ENCODE measurements around the gene LYPD6.

The LYPD6 gene

GRCh38 chr2:149329068-149329467, 1.3 kb upstream of the LYPD6 start:
- no peaks in the 10 kb centered on the region for H3K36me3 Mint-ChIP-seq (ENCODE audit: insufficient read depth)
- DNase-seq, result no peak
- no peaks in the 10 kb centered on the region for H3K9me3 Mint-ChIP-seq
- H3K27me3 Mint-ChIP-seq, result peaks cover 44 to 53% of the 10 kb centered on the region in 2 donors
- ATAC-seq (replicated peaks), result no peak
- peak overlapping the region in 1 of 2 donors; percentile 42 for H3K4me3 Mint-ChIP-seq
- H3K4me1 Mint-ChIP-seq (ENCODE audit: low read depth in 2 of 2), result peaks cover 0 to 5% of the 10 kb centered on the region in 2 donors
- H3K27ac Mint-ChIP-seq, result no peak overlapping the region

- no peaks in the 10 kb centered on the region for H3K36me3 Mint-ChIP-seq (ENCODE audit: insufficient read depth)
- H3K27ac Mint-ChIP-seq, result no peak overlapping the region
- no peaks in the 10 kb centered on the region for H3K9me3 Mint-ChIP-seq
- DNase-seq (no peak), ATAC-seq (replicated peaks) (no peak)
- no peak overlapping the region for H3K4me3 Mint-ChIP-seq
- peaks cover 44 to 58% of the 10 kb centered on the region in 2 donors for H3K27me3 Mint-ChIP-seq
- peaks cover 0 to 5% of the 10 kb centered on the region in 2 donors for H3K4me1 Mint-ChIP-seq (ENCODE audit: low read depth in 2 of 2)
These were observed 779 bp upstream of the LYPD6 start for GRCh38 chr2:149329489-149330126.

GRCh38 chr2:149331023-149331400, 625 bp downstream of the LYPD6 start:
- Mint-ChIP-seq H3K36me3 (ENCODE audit: insufficient read depth) (no peaks in the 10 kb centered on the region), H3K27ac (no peak overlapping the region), H3K9me3 (no peaks in the 10 kb centered on the region), H3K27me3 (peaks cover 44 to 58% of the 10 kb centered on the region in 2 donors), H3K4me3 (no peak overlapping the region), H3K4me1 (ENCODE audit: low read depth in 2 of 2) (peaks cover 0 to 5% of the 10 kb centered on the region in 2 donors)
- no peak for DNase-seq
- no peak for ATAC-seq (replicated peaks)

- H3K4me1 Mint-ChIP-seq (ENCODE audit: low read depth in 2 of 2), result peaks cover 0 to 5% of the 10 kb centered on the region in 2 donors
- H3K9me3 Mint-ChIP-seq, result peaks cover 0 to 7% of the 10 kb centered on the region in 2 donors
- no peak overlapping the region for H3K4me3 Mint-ChIP-seq
- H3K27me3 Mint-ChIP-seq, result peaks cover 44 to 56% of the 10 kb centered on the region in 2 donors
- no peak for DNase-seq
- ATAC-seq (replicated peaks), result no peak
- no peak overlapping the region for H3K27ac Mint-ChIP-seq
- no peaks in the 10 kb centered on the region for H3K36me3 Mint-ChIP-seq (ENCODE audit: insufficient read depth)
These were observed 2.0 kb downstream of the LYPD6 start for GRCh38 chr2:149332364-149332763.

- H3K4me3 Mint-ChIP-seq, result no peak overlapping the region
- no peaks in the 10 kb centered on the region for H3K36me3 Mint-ChIP-seq (ENCODE audit: insufficient read depth)
- H3K27ac Mint-ChIP-seq, result no peak overlapping the region
- H3K9me3 Mint-ChIP-seq, result peaks cover 0 to 14% of the 10 kb centered on the region in 2 donors
- H3K27me3 Mint-ChIP-seq, result peaks cover 34 to 43% of the 10 kb centered on the region in 2 donors
- ATAC-seq (replicated peaks) (no peak), DNase-seq (no peak)
- peaks cover 0 to 5% of the 10 kb centered on the region in 2 donors for H3K4me1 Mint-ChIP-seq (ENCODE audit: low read depth in 2 of 2)
These were observed 3.2 kb downstream of the LYPD6 start for GRCh38 chr2:149333636-149334035.

GRCh38 chr2:149334156-149334555, 3.8 kb downstream of the LYPD6 start:
- Mint-ChIP-seq H3K36me3 (ENCODE audit: insufficient read depth) (no peaks in the 10 kb centered on the region), H3K27ac (no peak overlapping the region), H3K4me1 (ENCODE audit: low read depth in 2 of 2) (peaks cover 0 to 3% of the 10 kb centered on the region in 2 donors), H3K27me3 (peaks cover 29 to 38% of the 10 kb centered on the region in 2 donors), H3K4me3 (no peak overlapping the region), H3K9me3 (peaks cover 0 to 14% of the 10 kb centered on the region in 2 donors)
- ATAC-seq (replicated peaks) (no peak), DNase-seq (no peak)

- no peak for DNase-seq
- peaks cover 0 to 2% of the 10 kb centered on the region in 2 donors for H3K27me3 Mint-ChIP-seq
These were observed 8.9 kb downstream of the LYPD6 start for GRCh38 chr2:149339324-149339723.

GRCh38 chr2:149342509-149342908, 12.1 kb downstream of the LYPD6 start:
- DNase-seq (no peak), ATAC-seq (replicated peaks) (no peak)
- Mint-ChIP-seq H3K36me3 (ENCODE audit: insufficient read depth) (no peaks in the 10 kb centered on the region), H3K9me3 (peaks cover 0 to 5% of the 10 kb centered on the region in 2 donors), H3K4me3 (no peak overlapping the region), H3K27ac (no peak overlapping the region), H3K27me3 (no peaks in the 10 kb centered on the region), H3K4me1 (ENCODE audit: low read depth in 2 of 2) (no peaks in the 10 kb centered on the region)

More at GRCh38 chr2:149339324-149339723, 8.9 kb downstream of the LYPD6 start:
- Mint-ChIP-seq H3K9me3 (peaks cover 0 to 14% of the 10 kb centered on the region in 2 donors), H3K4me3 (no peak overlapping the region), H3K36me3 (ENCODE audit: insufficient read depth) (no peaks in the 10 kb centered on the region), H3K27ac (no peak overlapping the region), H3K4me1 (ENCODE audit: low read depth in 2 of 2) (no peaks in the 10 kb centered on the region)
- ATAC-seq (replicated peaks), result no peak

- Mint-ChIP-seq H3K36me3 (ENCODE audit: insufficient read depth) (no peaks in the 10 kb centered on the region), H3K9me3 (peaks cover 0 to 3% of the 10 kb centered on the region in 2 donors), H3K4me1 (ENCODE audit: low read depth in 2 of 2) (no peaks in the 10 kb centered on the region), H3K27me3 (peaks cover 7 to 9% of the 10 kb centered on the region in 2 donors), H3K4me3 (no peak overlapping the region), H3K27ac (no peak overlapping the region)
- ATAC-seq (replicated peaks) (no peak), DNase-seq (no peak)
These were observed 13.7 kb downstream of the LYPD6 start for GRCh38 chr2:149344105-149344504.

GRCh38 chr2:149346272-149346671, 15.9 kb downstream of the LYPD6 start:
- H3K36me3 Mint-ChIP-seq (ENCODE audit: insufficient read depth), result no peaks in the 10 kb centered on the region
- H3K27ac Mint-ChIP-seq, result no peak overlapping the region
- H3K4me3 Mint-ChIP-seq, result no peak overlapping the region
- no peaks in the 10 kb centered on the region for H3K4me1 Mint-ChIP-seq (ENCODE audit: low read depth in 2 of 2)
- DNase-seq (no peak), ATAC-seq (replicated peaks) (no peak)
- H3K9me3 Mint-ChIP-seq, result peaks cover 0 to 3% of the 10 kb centered on the region in 2 donors
- peaks cover 9 to 10% of the 10 kb centered on the region in 2 donors for H3K27me3 Mint-ChIP-seq

GRCh38 chr2:149348291-149348690, 17.9 kb downstream of the LYPD6 start:
- no peak for DNase-seq
- H3K36me3 Mint-ChIP-seq (ENCODE audit: insufficient read depth), result no peaks in the 10 kb centered on the region
- no peaks in the 10 kb centered on the region for H3K4me1 Mint-ChIP-seq (ENCODE audit: low read depth in 2 of 2)
- H3K4me3 Mint-ChIP-seq, result no peak overlapping the region
- peaks cover 9 to 10% of the 10 kb centered on the region in 2 donors for H3K27me3 Mint-ChIP-seq
- no peak for ATAC-seq (replicated peaks)
- H3K27ac Mint-ChIP-seq, result no peak overlapping the region
- peaks cover 0 to 3% of the 10 kb centered on the region in 2 donors for H3K9me3 Mint-ChIP-seq

- H3K27me3 Mint-ChIP-seq, result peaks cover 7 to 9% of the 10 kb centered on the region in 2 donors
- no peak overlapping the region for H3K27ac Mint-ChIP-seq
- no peak for DNase-seq
- no peak for ATAC-seq (replicated peaks)
- H3K9me3 Mint-ChIP-seq, result peaks cover 0 to 3% of the 10 kb centered on the region in 2 donors
- no peak overlapping the region for H3K4me3 Mint-ChIP-seq
- no peaks in the 10 kb centered on the region for H3K4me1 Mint-ChIP-seq (ENCODE audit: low read depth in 2 of 2)
- no peaks in the 10 kb centered on the region for H3K36me3 Mint-ChIP-seq (ENCODE audit: insufficient read depth)
These were observed 23.0 kb downstream of the LYPD6 start for GRCh38 chr2:149353421-149353820.

- H3K4me1 Mint-ChIP-seq (ENCODE audit: low read depth in 2 of 2), result peaks cover 0 to 3% of the 10 kb centered on the region in 2 donors
- no peak overlapping the region for H3K4me3 Mint-ChIP-seq
- no peaks in the 10 kb centered on the region for H3K36me3 Mint-ChIP-seq (ENCODE audit: insufficient read depth)
- ATAC-seq (replicated peaks), result no peak
- DNase-seq, result no peak
- no peaks in the 10 kb centered on the region for H3K9me3 Mint-ChIP-seq
- peaks cover 0 to 5% of the 10 kb centered on the region in 2 donors for H3K27me3 Mint-ChIP-seq
- no peak overlapping the region for H3K27ac Mint-ChIP-seq
These were observed 25.5 kb downstream of the LYPD6 start for GRCh38 chr2:149355716-149356422.

GRCh38 chr2:149357058-149357457, 26.7 kb downstream of the LYPD6 start:
- Mint-ChIP-seq H3K36me3 (ENCODE audit: insufficient read depth) (no peaks in the 10 kb centered on the region), H3K4me3 (no peak overlapping the region), H3K27ac (no peak overlapping the region), H3K27me3 (peaks cover 6 to 8% of the 10 kb centered on the region in 2 donors), H3K9me3 (no peaks in the 10 kb centered on the region), H3K4me1 (ENCODE audit: low read depth in 2 of 2) (peaks cover 0 to 3% of the 10 kb centered on the region in 2 donors)
- DNase-seq (no peak), ATAC-seq (replicated peaks) (no peak)
